Parathyroid adenoma (tissue), 2 donors: ENCODE data around the gene UBQLN4.

Source experiments
- H2AFZ ChIP-seq: fragments of 300-600 bp; sonication (generic); one replicate; pipeline ENCODE4 v1.7.0; 2017; ENCODE audit warnings: antibody characterized with exemption, mild to moderate bottlenecking
- H3K27ac ChIP-seq: fragments of 300-600 bp; sonication (generic); one replicate; pipeline ENCODE4 v1.7.0; 2017
- H3K27me3 ChIP-seq: fragments of 300-600 bp; sonication (generic); one replicate; pipeline ENCODE4 v1.7.0; 2017; ENCODE audit warnings: low read length; ENCODE audit not compliant: control insufficient read depth, insufficient read depth
- H3K36me3 ChIP-seq: fragments of 300-600 bp; sonication (generic); one replicate; pipeline ENCODE4 v1.7.0; 2017; ENCODE audit warnings: low read length; ENCODE audit not compliant: control insufficient read depth, insufficient read depth
- H3K4me1 ChIP-seq: fragments of 300-600 bp; sonication (generic); one replicate; pipeline ENCODE4 v1.7.0; 2017; ENCODE audit warnings: control low read depth
- H3K4me2 ChIP-seq: fragments of 300-600 bp; sonication (generic); one replicate; pipeline ENCODE4 v1.7.0; 2017; ENCODE audit warnings: low read length
- H3K4me3 ChIP-seq: fragments of 300-600 bp; sonication (generic); one replicate; pipeline ENCODE4 v1.7.0; 2017; ENCODE audit warnings: low read depth, low read length
- H3K79me2 ChIP-seq: fragments of 300-600 bp; sonication (generic); one replicate; pipeline ENCODE4 v1.7.0; 2017; ENCODE audit warnings: control low read depth
- H3K9ac ChIP-seq: fragments of 300-600 bp; sonication (generic); one replicate; pipeline ENCODE4 v1.7.0; 2017; ENCODE audit warnings: mild to moderate bottlenecking
- H3K9me3 ChIP-seq: fragments of 300-600 bp; sonication (generic); one replicate; pipeline ENCODE4 v1.7.0; 2017; ENCODE audit warnings: low read length; ENCODE audit not compliant: control insufficient read depth
- CTCF ChIP-seq: fragments of 300-600 bp; sonication (generic); IDR thresholded peaks from one replicate; pipeline ENCODE4 v1.7.0; 2017; ENCODE audit warnings: antibody characterized with exemption, mild to moderate bottlenecking
- donor health status: primary hyperparathyroidism.

Gene UBQLN4

GRCh38 chr1:156021093-156021428, 32.5 kb downstream of the UBQLN4 start:
- Histone ChIP-seq H3K9me3 (no peaks in the 10 kb centered on the region), H3K27me3 (no peaks in the 10 kb centered on the region), H3K4me2 (peak overlapping the region; percentile 82), H3K79me2 (peaks cover 8% of the 10 kb centered on the region), H3K27ac (no peak overlapping the region), H3K36me3 (no peaks in the 10 kb centered on the region), H3K4me3 (peak overlapping the region; percentile 55), H2AFZ (peak overlapping the region; percentile 66), H3K4me1 (peaks cover 6% of the 10 kb centered on the region), H3K9ac (no peak overlapping the region)
- TF ChIP-seq CTCF: no peak

- Histone ChIP-seq H3K9me3 (no peaks in the 10 kb centered on the region), H3K36me3 (no peaks in the 10 kb centered on the region), H3K79me2 (peaks cover 8% of the 10 kb centered on the region), H3K4me1 (peaks cover 5% of the 10 kb centered on the region), H3K9ac (no peak within 1 kb of the TSS), H3K4me3 (peak within 1 kb of the TSS; percentile 55), H3K27ac (peak within 1 kb of the TSS; percentile 59), H3K27me3 (no peaks in the 10 kb centered on the region), H3K4me2 (peak within 1 kb of the TSS; percentile 82), H2AFZ (peak within 1 kb of the TSS; percentile 66)
- TF ChIP-seq CTCF: no peak
Observed at GRCh38 chr1:156020293-156021092, 33.1 kb downstream of the UBQLN4 start, which contains the start of gene SSR2. TSS of gene SSR2 (minus strand) at chr1:156020951. CDS start at chr1:156020167, 784 bp downstream.

- Histone ChIP-seq H3K4me2 (peak overlapping the region; percentile 82), H3K9me3 (no peaks in the 10 kb centered on the region), H3K4me3 (peak overlapping the region; percentile 55), H3K27ac (no peak overlapping the region), H3K79me2 (peaks cover 8% of the 10 kb centered on the region), H2AFZ (peak overlapping the region; percentile 66), H3K9ac (no peak overlapping the region), H3K36me3 (no peaks in the 10 kb centered on the region), H3K27me3 (no peaks in the 10 kb centered on the region), H3K4me1 (peaks cover 5% of the 10 kb centered on the region)
- TF ChIP-seq CTCF: no peak
Observed at GRCh38 chr1:156019946-156020292, 33.7 kb downstream of the UBQLN4 start.

- H3K9me3 ChIP-seq: no peaks in the 10 kb centered on the region
- H3K27me3 ChIP-seq: no peaks in the 10 kb centered on the region
- H3K4me2 ChIP-seq: no peak overlapping the region
- TF ChIP-seq CTCF: no peak
- H3K9ac ChIP-seq: no peak overlapping the region
- peaks cover 3% of the 10 kb centered on the region for H3K4me1 ChIP-seq
- H3K4me3 ChIP-seq: no peak overlapping the region
- no peak overlapping the region for H3K27ac ChIP-seq
- H2AFZ ChIP-seq: no peak overlapping the region
- H3K79me2 ChIP-seq: peaks cover 5% of the 10 kb centered on the region
- no peaks in the 10 kb centered on the region for H3K36me3 ChIP-seq
Observed at GRCh38 chr1:156014829-156015228, 38.8 kb downstream of the UBQLN4 start.
